Stimulated activated CD8-positive, alpha-beta memory T cell treated with anti-CD3 and anti-CD28 coated beads, Interleukin-7, amount 100 ng/mL, for 4 hours (primary cell): Measurements from ENCODE around the gene EMCN.
"Not testable (repeated sequence)": the region's sequence is repeated elsewhere in the genome, so short reads cannot be mapped to it uniquely, and the experiment has no call there.

Source experiments
- DNase-seq, 2 donors: peaks; one replicate each; pipeline ENCODE4 v3.0.0-alpha.2; 2020; ENCODE audit warnings: low read depth in 2 of 2

EMCN gene

DNA sequence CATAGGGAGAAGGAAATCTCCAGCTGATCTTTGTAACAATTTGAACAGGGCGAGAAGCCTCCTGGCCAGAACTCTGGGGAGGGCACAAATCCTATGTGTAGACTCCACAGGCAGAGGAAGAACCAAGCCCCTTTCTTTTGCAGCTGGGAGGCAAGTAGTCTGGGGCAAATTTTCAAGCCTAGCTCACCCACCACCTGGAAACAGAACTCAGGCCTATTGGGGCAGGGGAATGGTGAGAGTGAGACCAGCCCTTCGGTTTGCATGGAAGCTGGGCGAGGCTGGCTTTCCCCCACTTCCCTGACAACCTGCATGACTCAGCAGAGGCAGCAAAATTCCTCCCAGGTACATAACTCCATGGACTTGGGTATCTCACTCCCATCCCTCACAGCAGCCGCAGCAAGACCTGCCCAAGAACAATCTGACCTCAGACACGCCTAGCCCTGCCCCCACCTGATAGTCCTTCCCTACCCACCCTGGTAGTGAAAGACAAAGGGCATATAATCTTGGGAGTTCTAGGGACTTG, 138.2 kb downstream of the EMCN start:
- DNase-seq = no peak

DNA sequence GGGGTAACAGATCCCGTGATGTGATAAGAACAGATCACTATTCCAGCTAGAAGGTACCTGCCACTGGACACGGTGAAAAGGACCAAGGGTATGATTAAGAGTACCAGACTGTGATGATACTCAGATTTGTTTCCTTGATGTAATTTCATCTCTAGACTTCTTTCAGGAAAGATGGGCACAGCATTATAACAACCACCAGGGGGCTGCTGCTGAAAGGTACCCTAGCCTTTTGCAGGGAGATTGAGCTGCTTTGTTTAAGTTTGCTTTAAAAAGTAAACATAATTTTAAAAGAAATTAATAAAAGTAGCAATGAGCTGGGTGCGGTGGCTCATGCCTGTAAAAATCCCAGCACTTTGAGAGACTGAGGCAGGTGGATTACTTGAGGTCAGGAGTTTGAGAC, 145.4 kb downstream of the EMCN start:
- DNase-seq = no peak

DNA sequence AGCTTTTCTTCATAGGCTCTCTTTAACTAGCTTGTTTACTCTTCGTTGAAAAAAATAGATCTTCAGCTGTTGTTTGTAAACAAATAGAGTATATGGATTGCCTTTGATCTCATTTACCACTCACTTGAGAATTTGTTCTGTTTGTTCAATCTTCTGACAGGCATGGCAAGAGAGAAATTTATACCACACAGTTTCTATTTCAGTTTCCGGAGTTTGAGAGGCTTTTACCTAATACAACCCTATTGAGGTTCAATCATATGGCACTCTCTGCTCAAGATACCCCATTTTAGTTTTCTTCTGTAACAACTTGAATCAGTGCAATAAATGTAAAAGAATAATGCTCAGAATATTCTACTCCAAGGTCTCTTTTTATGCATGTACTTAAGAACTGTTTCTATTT, 148.0 kb downstream of the EMCN start:
- DNase-seq = no peak

DNA sequence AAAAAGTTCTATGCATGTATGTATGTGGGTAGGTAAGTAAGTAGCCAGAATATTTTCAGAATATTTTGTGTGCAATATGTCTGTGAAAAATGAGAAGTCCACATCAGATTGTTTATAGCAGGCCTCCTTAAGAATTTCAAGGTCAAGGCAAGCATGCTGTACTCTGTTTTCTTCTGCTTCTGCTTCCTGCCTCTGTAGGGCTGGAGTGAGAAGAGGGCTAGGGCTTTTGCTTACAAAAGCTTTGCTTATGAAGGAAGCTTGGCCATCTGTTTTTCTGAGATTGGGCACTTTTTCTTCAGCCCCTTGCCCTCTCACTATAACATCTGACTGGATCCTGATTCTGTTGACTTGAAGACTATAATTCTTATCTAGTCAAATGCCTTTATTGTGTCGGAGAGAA, 150.4 kb downstream of the EMCN start:
- no peak for DNase-seq

DNA sequence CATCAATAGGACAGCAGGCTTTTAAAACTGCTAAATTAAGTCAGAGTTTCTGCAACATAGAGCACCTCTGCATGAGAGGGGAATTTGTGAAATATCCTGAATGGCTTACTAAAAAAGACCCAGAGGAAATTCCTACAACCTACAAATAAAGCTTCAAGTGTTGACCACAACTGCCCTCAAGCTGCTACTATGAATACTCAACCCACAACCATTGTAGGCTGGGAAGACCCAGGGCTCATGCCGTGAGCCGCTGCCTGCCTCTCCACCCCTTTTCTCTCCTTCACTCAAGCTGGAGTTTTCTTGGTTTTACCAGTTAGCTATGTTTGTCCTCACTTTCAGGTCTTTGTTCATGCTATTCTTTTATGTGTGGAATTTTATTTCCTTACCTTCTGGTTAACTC, 151.6 kb downstream of the EMCN start:
- DNase-seq = no peak

DNA sequence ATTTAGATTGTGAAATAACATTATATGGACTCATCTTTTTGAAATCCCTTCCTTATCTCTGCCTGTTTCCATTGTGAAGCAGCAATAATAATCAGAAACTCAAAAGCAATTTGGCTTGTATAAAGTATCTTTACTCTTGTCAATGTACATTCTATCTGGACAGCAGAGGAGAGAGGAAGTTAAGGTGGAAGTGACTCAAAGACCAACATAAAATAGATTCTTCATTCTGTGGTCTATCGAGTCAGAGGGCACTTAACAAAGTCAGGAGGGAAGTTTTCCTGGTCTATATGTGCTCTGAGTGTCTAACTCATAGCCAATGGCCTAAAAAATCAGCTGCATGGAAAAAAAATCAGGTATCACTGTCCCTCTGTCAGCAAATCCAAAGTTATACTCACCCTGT, 155.5 kb downstream of the EMCN start:
- no peak for DNase-seq

DNA sequence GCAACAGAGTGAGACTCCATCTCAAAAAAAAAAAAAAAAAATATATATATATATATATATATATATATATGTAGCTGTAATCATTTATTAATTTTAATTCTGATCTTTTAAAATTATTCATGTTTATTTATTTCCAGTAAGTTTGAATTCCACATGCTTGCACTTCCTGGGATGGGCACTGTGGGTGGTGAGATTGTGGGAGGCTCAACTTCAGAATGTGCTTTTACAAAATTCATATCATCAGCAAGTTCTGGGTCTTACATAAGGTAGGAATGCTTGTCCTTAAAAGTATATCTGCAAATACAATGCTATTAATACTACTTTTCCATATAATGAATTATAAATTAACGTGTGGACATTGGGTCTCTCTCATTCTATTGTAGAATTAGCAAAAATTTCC, 156.5 kb downstream of the EMCN start:
- DNase-seq = no peak

DNA sequence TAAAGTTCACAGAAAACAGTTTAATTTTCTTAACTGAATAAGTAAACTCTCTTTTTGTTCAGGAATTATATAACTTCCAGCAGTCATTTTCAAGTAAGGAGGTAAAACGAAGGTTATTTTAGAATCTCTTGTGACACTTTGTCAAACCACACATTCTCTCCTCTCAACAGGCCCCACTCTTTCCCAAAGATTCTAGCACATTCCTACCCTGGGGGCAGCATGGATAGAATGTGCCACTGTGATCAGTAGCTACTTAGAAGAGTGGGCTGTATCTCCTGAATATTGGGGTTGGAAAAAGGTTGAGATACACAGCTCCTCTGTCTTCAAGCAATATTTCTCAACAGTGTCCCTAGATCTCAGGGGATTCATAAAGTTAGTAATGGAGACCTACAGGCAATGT, 157.6 kb downstream of the EMCN start:
- DNase-seq = no peak

DNA sequence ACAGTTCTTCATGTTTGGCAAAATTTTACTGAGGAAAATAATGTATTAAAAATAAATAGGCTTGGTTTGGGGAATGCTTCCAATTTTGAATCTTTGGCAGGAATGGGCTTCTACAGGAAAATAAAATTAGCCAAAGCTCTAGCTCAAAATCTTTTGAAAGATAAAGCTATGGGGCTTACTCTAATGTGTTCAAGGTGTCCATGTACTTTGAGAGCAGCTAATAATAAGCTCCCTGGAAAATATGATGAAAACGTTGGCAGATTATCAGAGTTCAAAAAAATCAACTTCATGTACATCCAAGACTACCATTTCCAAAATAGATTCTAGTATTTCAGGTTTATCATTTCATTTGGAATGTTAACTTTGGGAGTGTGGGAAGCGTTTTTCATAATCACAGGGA, 158.4 kb downstream of the EMCN start:
- DNase-seq = no peak

DNA sequence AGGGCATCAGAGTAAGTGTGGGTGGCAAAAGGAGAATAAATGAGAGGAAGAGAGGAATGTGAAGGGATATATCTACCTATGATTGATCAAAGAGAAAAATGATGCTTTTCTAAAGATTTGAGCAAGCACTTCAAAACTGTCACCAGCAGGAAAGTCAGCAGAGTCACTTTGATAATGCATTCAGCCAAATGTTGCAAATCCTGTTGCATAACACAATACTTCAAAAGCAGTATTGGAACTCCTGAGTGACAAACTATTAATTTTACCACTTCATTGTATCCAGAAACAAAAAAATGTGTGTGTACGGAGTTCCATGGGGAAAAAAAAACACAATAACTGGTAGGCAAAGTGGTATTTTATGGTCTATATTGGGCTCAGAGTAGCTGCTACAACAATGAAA, 160.3 kb downstream of the EMCN start:
- no peak for DNase-seq

DNA sequence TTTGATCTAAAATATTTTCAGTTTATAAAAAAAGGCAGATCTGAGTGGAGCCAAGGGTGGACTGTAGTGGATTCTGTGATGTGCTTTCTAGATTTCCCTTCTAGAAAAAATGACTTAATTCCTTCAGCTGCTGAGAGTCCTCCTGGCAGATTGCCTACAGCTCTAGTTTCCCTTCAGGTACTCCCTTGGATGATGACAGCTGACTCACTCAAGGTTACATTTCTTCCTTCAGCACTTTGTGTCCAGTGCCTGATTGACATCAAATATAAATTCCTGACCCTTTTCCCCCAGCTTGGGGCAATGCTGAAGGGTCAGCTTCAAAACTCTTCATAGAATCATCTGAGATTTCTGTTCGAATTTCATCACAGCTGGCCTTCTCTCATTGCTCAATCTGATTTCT, 161.7 kb downstream of the EMCN start:
- DNase-seq = no peak

DNA sequence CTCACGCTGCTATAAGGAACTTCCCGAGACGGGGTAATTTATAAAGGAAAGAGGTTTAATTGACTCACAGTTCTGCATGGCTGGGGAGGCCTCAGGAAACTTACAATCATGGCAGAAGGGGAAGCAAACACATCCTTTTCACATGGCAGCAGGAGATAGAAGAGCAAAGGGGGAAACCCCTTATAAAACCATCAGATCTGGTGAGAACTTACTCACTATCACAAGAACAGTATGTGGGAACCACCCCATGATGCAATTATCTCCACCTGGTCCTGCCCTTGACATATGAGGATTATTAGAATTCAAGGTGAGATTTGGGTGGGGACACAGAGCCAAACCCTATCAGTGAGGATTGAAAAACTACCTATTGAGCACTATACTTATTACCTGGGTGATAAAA, 165.5 kb downstream of the EMCN start:
- DNase-seq = not testable (repeated sequence)

DNA sequence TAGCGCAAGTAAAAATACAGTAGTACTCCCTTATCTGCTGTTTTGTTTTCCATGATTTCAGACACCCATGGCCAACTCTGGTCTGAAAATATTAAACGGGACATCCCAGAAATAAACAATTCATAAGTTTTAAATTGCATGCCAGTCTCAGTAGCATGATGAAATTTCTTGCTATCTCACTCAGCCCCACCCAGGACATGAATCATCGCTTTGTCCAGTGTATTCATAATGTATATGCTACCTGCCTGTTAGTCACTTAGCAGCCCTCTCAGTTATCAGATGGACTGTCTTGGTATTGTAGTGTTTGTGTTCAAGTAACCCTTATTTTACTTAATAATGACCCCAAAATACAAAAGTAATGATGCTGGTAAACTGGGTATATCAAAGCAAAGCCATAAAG, 169.3 kb downstream of the EMCN start:
- DNase-seq = no peak

DNA sequence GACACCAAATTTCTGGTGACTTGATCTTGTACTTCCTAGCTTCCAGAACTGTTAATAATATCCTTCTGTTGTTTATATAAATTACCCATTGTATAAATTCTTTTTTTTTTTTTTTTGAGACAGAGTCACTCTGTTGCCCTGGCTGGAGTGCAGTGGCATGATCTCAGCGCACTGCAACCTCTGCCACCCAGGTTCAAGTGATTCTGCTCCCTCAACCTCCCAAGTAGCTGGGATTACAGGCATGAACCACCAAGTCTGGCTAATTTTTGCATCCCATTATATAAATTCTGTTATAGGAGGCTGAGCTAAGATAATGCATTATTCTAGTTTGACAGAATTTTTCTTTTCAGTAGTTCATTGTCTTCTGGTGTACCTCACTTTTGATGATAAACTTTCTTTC, 170.6 kb downstream of the EMCN start:
- no peak for DNase-seq

DNA sequence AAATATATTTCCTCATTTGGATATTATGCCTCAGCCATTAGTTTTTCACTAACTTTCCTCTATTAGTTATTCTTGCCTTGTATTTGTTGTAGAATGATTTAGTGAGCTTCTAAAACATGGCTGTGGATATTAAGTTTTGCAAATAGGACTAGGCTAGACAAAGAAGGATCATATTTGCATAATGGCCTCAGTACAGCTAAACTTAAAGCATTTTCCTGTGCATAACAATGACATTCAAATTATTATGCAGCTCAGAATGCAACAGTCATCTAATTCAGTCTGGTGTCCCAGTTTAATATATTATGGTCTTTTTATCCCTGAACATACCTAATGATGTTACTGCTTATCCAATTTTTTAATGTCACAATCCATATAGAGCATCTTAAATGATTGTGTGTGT, 172.2 kb downstream of the EMCN start:
- no peak for DNase-seq
